ENCODE measurements around the gene RNU1-3.
"Not testable (repeated sequence)": the region's sequence is repeated elsewhere in the genome, so short reads cannot be mapped to it uniquely, and the experiment has no call there.

The RNU1-3 gene

GRCh38 chr1:16636551-16637195 is 30.1 kb downstream of the RNU1-3 start:
- not testable (repeated sequence) for H3K4me3 ChIP-seq (ENCODE audit: insufficient read depth, low read depth, low read length, poor library complexity, severe bottlenecking); DNase-seq; H3K9me3 ChIP-seq (ENCODE audit: control insufficient read depth, low read length); H3K27me3 ChIP-seq (replicated peaks; ENCODE audit: control insufficient read depth, insufficient read depth, low read length, poor library complexity, severe bottlenecking); H3K27ac ChIP-seq (ENCODE audit: insufficient read depth, low read length, poor library complexity, severe bottlenecking); H3K4me1 ChIP-seq (ENCODE audit: control insufficient read depth, insufficient read depth, low read length, poor library complexity, severe bottlenecking)
- peaks cover 31% of the 10 kb centered on the region for H3K36me3 ChIP-seq (ENCODE audit: control insufficient read depth, insufficient read depth, low read length)

GRCh38 chr1:16635959-16636358 is 30.8 kb downstream of the RNU1-3 start:
- not testable (repeated sequence) for H3K4me3 ChIP-seq (ENCODE audit: insufficient read depth, low read depth, low read length, poor library complexity, severe bottlenecking); H3K4me1 ChIP-seq (ENCODE audit: control insufficient read depth, insufficient read depth, low read length, poor library complexity, severe bottlenecking); H3K27ac ChIP-seq (ENCODE audit: insufficient read depth, low read length, poor library complexity, severe bottlenecking); DNase-seq; H3K27me3 ChIP-seq (replicated peaks; ENCODE audit: control insufficient read depth, insufficient read depth, low read length, poor library complexity, severe bottlenecking); H3K9me3 ChIP-seq (ENCODE audit: control insufficient read depth, low read length)
- H3K36me3 ChIP-seq (ENCODE audit: control insufficient read depth, insufficient read depth, low read length), result peaks cover 38% of the 10 kb centered on the region

GRCh38 chr1:16633540-16634282 is 33.0 kb downstream of the RNU1-3 start:
- not testable (repeated sequence) for H3K4me1 ChIP-seq (ENCODE audit: control insufficient read depth, insufficient read depth, low read length, poor library complexity, severe bottlenecking); DNase-seq; H3K27ac ChIP-seq (ENCODE audit: insufficient read depth, low read length, poor library complexity, severe bottlenecking); H3K4me3 ChIP-seq (ENCODE audit: insufficient read depth, low read depth, low read length, poor library complexity, severe bottlenecking); H3K9me3 ChIP-seq (ENCODE audit: control insufficient read depth, low read length); H3K27me3 ChIP-seq (replicated peaks; ENCODE audit: control insufficient read depth, insufficient read depth, low read length, poor library complexity, severe bottlenecking)
- peaks cover 60% of the 10 kb centered on the region for H3K36me3 ChIP-seq (ENCODE audit: control insufficient read depth, insufficient read depth, low read length)

- not testable (repeated sequence) for H3K4me1 ChIP-seq (ENCODE audit: control insufficient read depth, insufficient read depth, low read length, poor library complexity, severe bottlenecking); H3K9me3 ChIP-seq (ENCODE audit: control insufficient read depth, low read length); DNase-seq; H3K27ac ChIP-seq (ENCODE audit: insufficient read depth, low read length, poor library complexity, severe bottlenecking); H3K4me3 ChIP-seq (ENCODE audit: insufficient read depth, low read depth, low read length, poor library complexity, severe bottlenecking); H3K27me3 ChIP-seq (replicated peaks; ENCODE audit: control insufficient read depth, insufficient read depth, low read length, poor library complexity, severe bottlenecking)
- peaks cover 67% of the 10 kb centered on the region for H3K36me3 ChIP-seq (ENCODE audit: control insufficient read depth, insufficient read depth, low read length)
These were observed 34.5 kb downstream of the RNU1-3 start for GRCh38 chr1:16632044-16632850.

- Histone ChIP-seq H3K36me3 (ENCODE audit: control insufficient read depth, insufficient read depth, low read length) (peaks cover 73% of the 10 kb centered on the region), H3K4me3 (ENCODE audit: insufficient read depth, low read depth, low read length, poor library complexity, severe bottlenecking) (no peak overlapping the region), H3K27ac (ENCODE audit: insufficient read depth, low read length, poor library complexity, severe bottlenecking) (no peak overlapping the region), H3K4me1 (ENCODE audit: control insufficient read depth, insufficient read depth, low read length, poor library complexity, severe bottlenecking) (no peaks in the 10 kb centered on the region), H3K27me3 (replicated peaks; ENCODE audit: control insufficient read depth, insufficient read depth, low read length, poor library complexity, severe bottlenecking) (no peaks in the 10 kb centered on the region), H3K9me3 (ENCODE audit: control insufficient read depth, low read length) (no peaks in the 10 kb centered on the region)
- DNase-seq, result no peak
These were observed 35.3 kb downstream of the RNU1-3 start for GRCh38 chr1:16631248-16632043.

- no peak overlapping the region for H3K4me3 ChIP-seq (ENCODE audit: insufficient read depth, low read depth, low read length, poor library complexity, severe bottlenecking)
- no peak for DNase-seq
- no peaks in the 10 kb centered on the region for H3K4me1 ChIP-seq (ENCODE audit: control insufficient read depth, insufficient read depth, low read length, poor library complexity, severe bottlenecking)
- H3K27me3 ChIP-seq (replicated peaks; ENCODE audit: control insufficient read depth, insufficient read depth, low read length, poor library complexity, severe bottlenecking), result no peaks in the 10 kb centered on the region
- H3K36me3 ChIP-seq (ENCODE audit: control insufficient read depth, insufficient read depth, low read length), result peaks cover 80% of the 10 kb centered on the region
- H3K27ac ChIP-seq (ENCODE audit: insufficient read depth, low read length, poor library complexity, severe bottlenecking), result no peak overlapping the region
- no peaks in the 10 kb centered on the region for H3K9me3 ChIP-seq (ENCODE audit: control insufficient read depth, low read length)
These were observed 36.0 kb downstream of the RNU1-3 start for GRCh38 chr1:16630661-16631247.

GRCh38 chr1:16629916-16630530 is 36.7 kb downstream of the RNU1-3 start:
- H3K4me1 ChIP-seq (ENCODE audit: control insufficient read depth, insufficient read depth, low read length, poor library complexity, severe bottlenecking); H3K9me3 ChIP-seq (ENCODE audit: control insufficient read depth, low read length); H3K27ac ChIP-seq (ENCODE audit: insufficient read depth, low read length, poor library complexity, severe bottlenecking); H3K4me3 ChIP-seq (ENCODE audit: insufficient read depth, low read depth, low read length, poor library complexity, severe bottlenecking); H3K27me3 ChIP-seq (replicated peaks; ENCODE audit: control insufficient read depth, insufficient read depth, low read length, poor library complexity, severe bottlenecking); DNase-seq: not testable (repeated sequence)
- peaks cover 85% of the 10 kb centered on the region for H3K36me3 ChIP-seq (ENCODE audit: control insufficient read depth, insufficient read depth, low read length)

GRCh38 chr1:16628361-16629111 is 38.2 kb downstream of the RNU1-3 start:
- H3K4me1 ChIP-seq (ENCODE audit: control insufficient read depth, insufficient read depth, low read length, poor library complexity, severe bottlenecking), result no peaks in the 10 kb centered on the region
- no peak overlapping the region for H3K4me3 ChIP-seq (ENCODE audit: insufficient read depth, low read depth, low read length, poor library complexity, severe bottlenecking)
- H3K27ac ChIP-seq (ENCODE audit: insufficient read depth, low read length, poor library complexity, severe bottlenecking), result no peak overlapping the region
- no peaks in the 10 kb centered on the region for H3K9me3 ChIP-seq (ENCODE audit: control insufficient read depth, low read length)
- H3K27me3 ChIP-seq (replicated peaks; ENCODE audit: control insufficient read depth, insufficient read depth, low read length, poor library complexity, severe bottlenecking), result no peaks in the 10 kb centered on the region
- peaks cover 78% of the 10 kb centered on the region for H3K36me3 ChIP-seq (ENCODE audit: control insufficient read depth, insufficient read depth, low read length)
- no peak for DNase-seq

All from effector memory CD4-positive, alpha-beta T cell (primary cell).